ENCODE measurements around the gene TFAP2A. TPM values are rescaled to one million over a fixed set of nuclear protein-coding genes. Genes with fewer than 3 reads are reported as not detected.

The TFAP2A gene
- polyA plus RNA-seq, 1 donor from 2014 or later, result 0.78 TPM

DNA sequence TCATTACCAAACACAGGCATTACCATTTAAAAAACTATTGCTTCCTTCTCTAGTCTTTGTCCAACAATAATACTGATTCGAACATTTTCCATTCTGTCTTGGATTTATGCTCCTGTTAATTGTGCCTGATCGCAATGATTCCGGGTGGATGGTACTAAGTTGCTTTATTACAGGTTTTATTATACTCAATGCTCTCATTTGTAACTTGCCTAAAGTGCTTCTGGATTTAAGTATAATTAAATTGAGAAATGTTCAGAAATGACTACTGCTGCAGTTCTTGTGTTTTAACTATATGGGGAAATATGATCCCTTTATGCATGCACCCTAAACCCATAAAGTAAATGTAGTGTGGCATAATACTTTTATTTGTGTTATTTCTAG lies 7.2 kb downstream of the TFAP2A start:
- no peaks in the 10 kb centered on the region for H4K20me1 ChIP-seq (ENCODE audit: insufficient read depth)
- H3K4me2 ChIP-seq (ENCODE audit: low read length), result no peak overlapping the region
- H3K9me2 ChIP-seq (ENCODE audit: insufficient read depth, low read length), result no peaks in the 10 kb centered on the region
- H2AFZ ChIP-seq (ENCODE audit: low read depth, low read length), result no peak overlapping the region
- no peaks in the 10 kb centered on the region for H3K79me2 ChIP-seq (replicated peaks; ENCODE audit: insufficient read depth, low read length)
- peaks cover 95% of the 10 kb centered on the region for H3K27me3 ChIP-seq (ENCODE audit: insufficient read depth, low read depth, low read length)
- H3K9ac ChIP-seq (ENCODE audit: low read length), result no peak overlapping the region
- TF ChIP-seq POLR2AphosphoS5 (IDR thresholded peaks at IDR 0.05), result no peak
- H3K36me3 ChIP-seq (ENCODE audit: insufficient read depth, low read length), result no peaks in the 10 kb centered on the region
- H3K27ac ChIP-seq (ENCODE audit: low read length), result no peak overlapping the region
- H3K9me3 ChIP-seq (ENCODE audit: low read length), result peaks cover 8% of the 10 kb centered on the region
- H3K4me3 ChIP-seq (ENCODE audit: low read length), result no peak overlapping the region
- H3F3A ChIP-seq (ENCODE audit: insufficient read depth, low read length, poor library complexity, severe bottlenecking), result no peaks in the 10 kb centered on the region

- Histone ChIP-seq H3K27ac (ENCODE audit: low read length) (no peak overlapping the region), H3K9me3 (ENCODE audit: low read length) (peaks cover 8% of the 10 kb centered on the region), H3K79me2 (replicated peaks; ENCODE audit: insufficient read depth, low read length) (no peaks in the 10 kb centered on the region), H3K36me3 (ENCODE audit: insufficient read depth, low read length) (no peaks in the 10 kb centered on the region), H4K20me1 (ENCODE audit: insufficient read depth) (no peaks in the 10 kb centered on the region), H2AFZ (ENCODE audit: low read depth, low read length) (no peak overlapping the region), H3K4me2 (ENCODE audit: low read length) (no peak overlapping the region), H3K27me3 (ENCODE audit: insufficient read depth, low read depth, low read length) (peaks cover 96% of the 10 kb centered on the region), H3K9ac (ENCODE audit: low read length) (no peak overlapping the region), H3K9me2 (ENCODE audit: insufficient read depth, low read length) (no peaks in the 10 kb centered on the region), H3F3A (ENCODE audit: insufficient read depth, low read length, poor library complexity, severe bottlenecking) (no peaks in the 10 kb centered on the region), H3K4me3 (ENCODE audit: low read length) (no peak overlapping the region)
- TF ChIP-seq TAF1 (IDR thresholded peaks at IDR 0.05; ENCODE audit: low read depth), result no peak
- TF ChIP-seq POLR2AphosphoS5 (IDR thresholded peaks at IDR 0.05), result peak; percentile 6
- TF ChIP-seq EP300 (conservative IDR thresholded peaks at IDR 0.05; ENCODE audit: poor library complexity, severe bottlenecking), result no peak
Observed at GRCh38 chr6:10407018-10407673, 7.7 kb downstream of the TFAP2A start.

DNA sequence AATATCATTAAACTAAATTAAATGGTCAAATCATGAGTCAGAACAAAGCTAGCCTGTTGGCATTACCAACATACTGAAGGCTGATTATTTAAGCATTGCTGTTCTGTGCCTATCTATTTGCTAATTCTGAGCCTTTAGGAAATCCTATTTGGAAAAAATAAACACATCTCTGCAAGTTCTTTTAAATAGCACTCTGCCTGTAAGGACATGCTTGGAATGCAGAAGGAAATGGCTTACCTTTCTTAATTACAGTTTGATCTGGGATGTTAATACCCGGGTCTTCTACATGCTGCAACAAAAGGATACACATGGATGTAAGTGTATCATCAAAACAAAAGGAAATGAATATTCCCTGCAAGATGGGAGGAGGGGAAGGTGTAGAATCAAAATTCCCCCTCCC lies 8.3 kb downstream of the TFAP2A start:
- no peak overlapping the region for H2AFZ ChIP-seq (ENCODE audit: low read depth, low read length)
- peaks cover 96% of the 10 kb centered on the region for H3K27me3 ChIP-seq (ENCODE audit: insufficient read depth, low read depth, low read length)
- no peak for TF ChIP-seq EZH2 (IDR thresholded peaks at IDR 0.05; ENCODE audit: borderline replicate concordance, insufficient read depth, low read length, poor library complexity, severe bottlenecking)
- no peak for TF ChIP-seq POLR2AphosphoS5 (IDR thresholded peaks at IDR 0.05)
- no peak for TF ChIP-seq EP300 (conservative IDR thresholded peaks at IDR 0.05; ENCODE audit: poor library complexity, severe bottlenecking)
- TF ChIP-seq, protein P1, sequence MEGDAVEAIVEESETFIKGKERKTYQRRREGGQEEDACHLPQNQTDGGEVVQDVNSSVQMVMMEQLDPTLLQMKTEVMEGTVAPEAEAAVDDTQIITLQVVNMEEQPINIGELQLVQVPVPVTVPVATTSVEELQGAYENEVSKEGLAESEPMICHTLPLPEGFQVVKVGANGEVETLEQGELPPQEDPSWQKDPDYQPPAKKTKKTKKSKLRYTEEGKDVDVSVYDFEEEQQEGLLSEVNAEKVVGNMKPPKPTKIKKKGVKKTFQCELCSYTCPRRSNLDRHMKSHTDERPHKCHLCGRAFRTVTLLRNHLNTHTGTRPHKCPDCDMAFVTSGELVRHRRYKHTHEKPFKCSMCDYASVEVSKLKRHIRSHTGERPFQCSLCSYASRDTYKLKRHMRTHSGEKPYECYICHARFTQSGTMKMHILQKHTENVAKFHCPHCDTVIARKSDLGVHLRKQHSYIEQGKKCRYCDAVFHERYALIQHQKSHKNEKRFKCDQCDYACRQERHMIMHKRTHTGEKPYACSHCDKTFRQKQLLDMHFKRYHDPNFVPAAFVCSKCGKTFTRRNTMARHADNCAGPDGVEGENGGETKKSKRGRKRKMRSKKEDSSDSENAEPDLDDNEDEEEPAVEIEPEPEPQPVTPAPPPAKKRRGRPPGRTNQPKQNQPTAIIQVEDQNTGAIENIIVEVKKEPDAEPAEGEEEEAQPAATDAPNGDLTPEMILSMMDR (IDR thresholded peaks at IDR 0.05; ENCODE audit: poor library complexity, severe bottlenecking), result no peak
- TF ChIP-seq SMC3 (conservative IDR thresholded peaks at IDR 0.05; ENCODE audit: poor library complexity), result no peak
- TF ChIP-seq, protein P2, sequence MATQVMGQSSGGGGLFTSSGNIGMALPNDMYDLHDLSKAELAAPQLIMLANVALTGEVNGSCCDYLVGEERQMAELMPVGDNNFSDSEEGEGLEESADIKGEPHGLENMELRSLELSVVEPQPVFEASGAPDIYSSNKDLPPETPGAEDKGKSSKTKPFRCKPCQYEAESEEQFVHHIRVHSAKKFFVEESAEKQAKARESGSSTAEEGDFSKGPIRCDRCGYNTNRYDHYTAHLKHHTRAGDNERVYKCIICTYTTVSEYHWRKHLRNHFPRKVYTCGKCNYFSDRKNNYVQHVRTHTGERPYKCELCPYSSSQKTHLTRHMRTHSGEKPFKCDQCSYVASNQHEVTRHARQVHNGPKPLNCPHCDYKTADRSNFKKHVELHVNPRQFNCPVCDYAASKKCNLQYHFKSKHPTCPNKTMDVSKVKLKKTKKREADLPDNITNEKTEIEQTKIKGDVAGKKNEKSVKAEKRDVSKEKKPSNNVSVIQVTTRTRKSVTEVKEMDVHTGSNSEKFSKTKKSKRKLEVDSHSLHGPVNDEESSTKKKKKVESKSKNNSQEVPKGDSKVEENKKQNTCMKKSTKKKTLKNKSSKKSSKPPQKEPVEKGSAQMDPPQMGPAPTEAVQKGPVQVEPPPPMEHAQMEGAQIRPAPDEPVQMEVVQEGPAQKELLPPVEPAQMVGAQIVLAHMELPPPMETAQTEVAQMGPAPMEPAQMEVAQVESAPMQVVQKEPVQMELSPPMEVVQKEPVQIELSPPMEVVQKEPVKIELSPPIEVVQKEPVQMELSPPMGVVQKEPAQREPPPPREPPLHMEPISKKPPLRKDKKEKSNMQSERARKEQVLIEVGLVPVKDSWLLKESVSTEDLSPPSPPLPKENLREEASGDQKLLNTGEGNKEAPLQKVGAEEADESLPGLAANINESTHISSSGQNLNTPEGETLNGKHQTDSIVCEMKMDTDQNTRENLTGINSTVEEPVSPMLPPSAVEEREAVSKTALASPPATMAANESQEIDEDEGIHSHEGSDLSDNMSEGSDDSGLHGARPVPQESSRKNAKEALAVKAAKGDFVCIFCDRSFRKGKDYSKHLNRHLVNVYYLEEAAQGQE (IDR thresholded peaks at IDR 0.05; ENCODE audit: borderline replicate concordance), result no peak
- TF ChIP-seq RAD21 (conservative IDR thresholded peaks at IDR 0.05), result no peak
- no peak for TF ChIP-seq MXI1 (conservative IDR thresholded peaks at IDR 0.05; ENCODE audit: poor library complexity, severe bottlenecking)
- no peak for TF ChIP-seq TAF1 (IDR thresholded peaks at IDR 0.05; ENCODE audit: low read depth)
- no peaks in the 10 kb centered on the region for H3F3A ChIP-seq (ENCODE audit: insufficient read depth, low read length, poor library complexity, severe bottlenecking)
- peaks cover 8% of the 10 kb centered on the region for H3K9me3 ChIP-seq (ENCODE audit: low read length)
- no peak overlapping the region for H3K4me3 ChIP-seq (ENCODE audit: low read length)
- H3K36me3 ChIP-seq (ENCODE audit: insufficient read depth, low read length), result no peaks in the 10 kb centered on the region
- no peaks in the 10 kb centered on the region for H3K79me2 ChIP-seq (replicated peaks; ENCODE audit: insufficient read depth, low read length)
- H3K9ac ChIP-seq (ENCODE audit: low read length), result no peak overlapping the region
- H3K27ac ChIP-seq (ENCODE audit: low read length), result no peak overlapping the region
- no peak overlapping the region for H3K4me2 ChIP-seq (ENCODE audit: low read length)
- H3K9me2 ChIP-seq (ENCODE audit: insufficient read depth, low read length), result no peaks in the 10 kb centered on the region
- H4K20me1 ChIP-seq (ENCODE audit: insufficient read depth), result no peaks in the 10 kb centered on the region

All from neural cell (in vitro differentiated cells).